GM21737 (cell line): ENCODE data around the gene IKZF1.

Source experiments
- ATAC-seq: cut with Tn5 transposase; IDR thresholded peaks from one replicate; pipeline ENCODE4 v1.9.1; 2021; ENCODE audit warnings: mild to moderate bottlenecking, moderate library complexity; ENCODE audit not compliant: unreplicated experiment

The IKZF1 gene

GRCh38 chr7:50431722-50432305 is 127.3 kb downstream of the IKZF1 start:
- ATAC-seq, result no peak

DNA sequence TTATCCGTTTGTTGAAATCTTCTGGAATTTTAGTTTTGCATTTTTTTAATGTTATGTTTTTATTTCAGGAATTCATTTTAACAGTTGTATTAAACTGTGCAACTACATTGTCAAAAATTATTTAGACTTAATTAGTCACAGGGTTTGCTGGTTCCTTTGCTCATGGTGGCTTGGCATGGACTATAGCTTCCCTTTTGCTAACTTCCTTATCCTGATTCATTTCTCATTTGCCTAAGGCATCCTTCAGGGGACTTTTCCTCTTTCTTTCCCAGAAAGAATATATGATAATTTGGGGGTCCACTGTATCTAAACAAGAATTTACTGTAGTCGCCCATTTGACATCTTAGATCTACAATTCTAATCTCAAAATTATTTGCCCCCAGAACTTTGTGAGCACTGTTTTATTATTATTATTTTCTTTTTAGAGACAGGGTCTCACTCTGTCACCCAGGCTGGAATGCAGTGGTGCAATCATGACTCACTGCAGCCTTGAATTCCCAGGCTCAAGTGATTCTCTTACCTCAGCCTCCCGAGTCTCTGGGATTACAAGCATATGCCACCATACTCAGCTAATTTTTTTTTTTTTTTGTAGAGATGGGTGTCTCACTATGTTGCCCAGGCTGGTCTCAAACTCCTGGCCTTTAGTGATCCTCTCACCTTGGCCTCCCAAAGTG is 131.8 kb downstream of the IKZF1 start:
- no peak for ATAC-seq

GRCh38 chr7:50446542-50446960 is 142.0 kb downstream of the IKZF1 start:
- ATAC-seq, result peak; percentile 25

DNA sequence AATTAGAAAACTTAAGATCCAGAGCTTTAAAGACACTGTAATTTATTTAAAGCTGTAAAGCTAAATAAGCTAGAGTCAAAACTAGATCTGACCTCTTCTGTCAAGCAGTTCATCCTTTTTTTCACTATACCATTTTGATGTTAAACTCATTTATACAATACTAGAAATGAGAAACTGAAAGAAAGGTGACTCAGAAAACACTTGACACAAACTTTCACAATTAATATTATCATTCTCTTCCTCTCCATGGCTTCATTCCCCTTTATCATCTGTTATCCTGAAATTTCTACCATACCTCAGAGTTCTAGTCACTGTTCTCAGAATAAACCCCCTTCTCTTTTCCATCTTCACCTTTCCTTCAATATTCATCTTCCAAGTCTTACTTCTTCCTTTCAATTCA is 144.3 kb downstream of the IKZF1 start:
- ATAC-seq, result no peak

DNA sequence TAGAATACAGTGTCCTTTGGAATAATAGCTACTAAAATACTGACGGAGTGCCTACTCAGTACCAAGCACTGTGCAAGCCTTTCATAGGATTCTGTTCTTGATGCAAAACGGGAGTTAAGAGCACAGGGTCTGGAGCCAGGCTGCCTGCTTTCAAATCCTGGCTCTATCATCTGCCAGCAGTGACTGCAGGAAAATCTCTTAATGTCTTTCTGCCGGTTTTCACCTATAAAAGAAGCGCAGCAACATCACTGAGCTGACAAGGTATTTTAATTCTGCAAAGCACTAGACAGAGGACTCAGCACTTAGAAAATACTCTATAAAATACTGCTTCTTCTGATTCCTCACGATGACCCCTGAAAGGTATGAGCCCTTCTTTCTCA is 145.0 kb downstream of the IKZF1 start:
- no peak for ATAC-seq

DNA sequence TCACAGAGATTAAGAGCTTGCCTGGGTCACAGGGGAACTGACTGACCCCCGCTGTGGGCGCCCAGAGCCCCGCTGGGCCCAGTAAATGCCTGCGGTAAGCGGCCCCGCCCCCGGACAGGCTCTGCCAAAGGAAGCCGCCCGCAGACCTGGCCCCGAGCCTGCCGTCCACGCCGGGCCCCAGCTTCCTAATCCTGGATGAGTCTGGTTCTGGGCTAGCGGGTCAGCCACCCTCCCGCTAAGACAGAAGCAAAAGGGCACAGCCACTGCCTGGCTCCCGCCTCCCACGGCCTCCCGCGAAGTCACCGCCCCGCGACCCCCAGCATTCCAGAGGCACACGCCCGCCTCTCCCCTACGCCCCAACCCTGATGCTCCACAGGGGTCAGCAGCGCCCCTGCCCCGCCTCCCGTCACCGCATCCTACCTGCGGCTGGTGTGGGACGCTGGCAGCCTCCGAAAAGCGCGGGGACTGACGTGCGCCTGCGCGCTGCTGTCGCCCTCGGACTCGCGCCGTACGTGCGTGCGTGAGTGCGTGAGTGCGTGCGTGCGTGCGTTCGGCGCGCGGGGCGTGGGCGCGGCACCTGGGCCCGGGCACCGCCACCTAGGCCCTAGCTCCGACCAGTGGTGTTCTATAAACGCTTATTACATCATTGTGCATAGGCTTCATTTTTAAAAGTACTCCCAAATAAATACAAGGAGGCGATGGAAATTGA is 145.5 kb downstream of the IKZF1 start, which contains the start of gene FIGNL1:
FIGNL1 (minus strand) TSS at position 470 of the 709 bp plus-strand sequence. CDS start 3,063 bp downstream, outside the sequence.
- ATAC-seq, result peak; percentile 85

GRCh38 chr7:50450590-50451032 is 146.1 kb downstream of the IKZF1 start:
- ATAC-seq, result peak; percentile 4
